ENCODE results near the gene NR1D2. TPM values are rescaled to one million over a fixed set of nuclear protein-coding genes. Genes with fewer than 3 reads are reported as not detected.
A peak's percentile ranks its signal among the peaks of the same experiment; 100 is the strongest.
"Not testable (repeated sequence)": the region's sequence is repeated elsewhere in the genome, so short reads cannot be mapped to it uniquely, and the experiment has no call there.

NR1D2 gene
- polyA plus RNA-seq, 2 of the 4 experiments (the other 2 are of a cell fraction) = 7.2 to 18.6 TPM

GRCh38 chr3:23909341-23909740, 35.7 kb upstream of the NR1D2 start:
- no peaks in the 10 kb centered on the region for H3K9me3 ChIP-seq
- DNase-seq (ENCODE audit: low read depth in 1 of 2, low spot score in 1 of 2) (no peak), FAIRE-seq (no peak), ATAC-seq (no peak)
- 79% methylated on average over 7 of the region's 7 CpGs for WGBS (ENCODE audit: missing lambda C conversion rate)
- peaks cover 5% of the 10 kb centered on the region; the same call in 2 of the 3 replicates for H3K4me1 ChIP-seq
- POLR2A ChIA-PET = interaction anchor here (0.7 kb wide), 1 partner anchor 7 kb away, joined by 4 read pairs; the partner anchor contains the start of genes NKIRAS1 and RPL15
- H3K4me3 ChIP-seq = no peak overlapping the region
- CTCF ChIA-PET = no interaction called here
- no peak overlapping the region for H3K27ac ChIP-seq
- TF ChIP-seq KDM5A (IDR thresholded peaks at IDR 0.05) (no peak), GATA3 (IDR thresholded peaks at IDR 0.05; ENCODE audit: borderline replicate concordance) (0 out of 2 replicates have a peak, but pooled peaks have one; percentile 25)
- no peak overlapping the region for H3K4me2 ChIP-seq

- peak; percentile 49 for TF ChIP-seq MAFK (IDR thresholded peaks at IDR 0.05; ENCODE audit: partially characterized antibody)
- no peak for TF ChIP-seq ESRRA (IDR thresholded peaks at IDR 0.05; ENCODE audit: borderline replicate concordance, low read length)
- TF ChIP-seq HDAC2 (IDR thresholded peaks at IDR 0.05) = no peak
- Histone ChIP-seq H3K4me3 (no peak overlapping the region), H3K27ac (no peak overlapping the region), H3K4me1 (peaks cover 22% of the 10 kb centered on the region; the same call in 2 of the 3 replicates), H3K4me2 (no peak overlapping the region), H3K9me3 (no peaks in the 10 kb centered on the region)
- DNase-seq (ENCODE audit: low read depth in 1 of 2, low spot score in 1 of 2) = no peak
- ChIA-PET CTCF (no interaction called here), POLR2A (no interaction called here)
- no peak for ATAC-seq
- 88% methylated on average over 2 of the region's 2 CpGs for WGBS (ENCODE audit: missing lambda C conversion rate)
- no peak for FAIRE-seq
Measured at GRCh38 chr3:23911397-23911796, 33.7 kb upstream of the NR1D2 start.

- FAIRE-seq; ATAC-seq; H3K4me3 ChIP-seq; H3K27ac ChIP-seq; POLR2A ChIA-PET; CTCF ChIA-PET; DNase-seq (ENCODE audit: low read depth in 1 of 2, low spot score in 1 of 2); H3K4me2 ChIP-seq; H3K9me3 ChIP-seq: not testable (repeated sequence)
- peaks cover 22% of the 10 kb centered on the region; the same call in 2 of the 3 replicates for H3K4me1 ChIP-seq
- 89% methylated on average over 3 of the region's 3 CpGs for WGBS (ENCODE audit: missing lambda C conversion rate)
Measured at GRCh38 chr3:23912335-23912734, 32.8 kb upstream of the NR1D2 start.

GRCh38 chr3:23913182-23913581, 31.9 kb upstream of the NR1D2 start:
- DNase-seq (ENCODE audit: low read depth in 1 of 2, low spot score in 1 of 2) (no peak), FAIRE-seq (no peak), ATAC-seq (no peak)
- H3K4me3 ChIP-seq = no peak overlapping the region
- WGBS (ENCODE audit: missing lambda C conversion rate) = 93% methylated on average over 1 of the region's 1 CpG
- CTCF ChIA-PET = no interaction called here
- no peaks in the 10 kb centered on the region for H3K9me3 ChIP-seq
- no peak overlapping the region for H3K27ac ChIP-seq
- POLR2A ChIA-PET = no interaction called here
- H3K4me2 ChIP-seq = no peak overlapping the region
- peaks cover 22% of the 10 kb centered on the region; the same call in 2 of the 3 replicates for H3K4me1 ChIP-seq
- TF ChIP-seq ATOH8 (CRISPR knock-in tag; IDR thresholded peaks at IDR 0.05; ENCODE audit: low read depth) (no peak), PBX3 (IDR thresholded peaks at IDR 0.05) (no peak), POLR2AphosphoS2 (conservative IDR thresholded peaks at IDR 0.05; ENCODE audit: low read length) (no peak), SREBF2 (IDR thresholded peaks at IDR 0.05) (no peak), REST (IDR thresholded peaks at IDR 0.05) (no peak), HEYL (CRISPR knock-in tag; IDR thresholded peaks at IDR 0.05) (no peak), ZNF302 (CRISPR knock-in tag; IDR thresholded peaks at IDR 0.05) (no peak), ZC3H11A (IDR thresholded peaks at IDR 0.05) (no peak), FOXS1 (CRISPR knock-in tag; IDR thresholded peaks at IDR 0.05) (no peak), ZFP36 (IDR thresholded peaks at IDR 0.05; ENCODE audit: borderline replicate concordance, partially characterized antibody) (no peak), RAD21 (conservative IDR thresholded peaks at IDR 0.05 in 1 of 2, IDR thresholded peaks at IDR 0.05 in 1 of 2) (no peak), FOSL2 (IDR thresholded peaks at IDR 0.05) (no peak), FOSL2 (CRISPR knock-in tag; IDR thresholded peaks at IDR 0.05) (no peak), CBX8 (IDR thresholded peaks at IDR 0.05) (no peak), USF2 (IDR thresholded peaks at IDR 0.05) (no peak), GATA3 (IDR thresholded peaks at IDR 0.05; ENCODE audit: borderline replicate concordance) (no peak), RCOR1 (IDR thresholded peaks at IDR 0.05; ENCODE audit: low read depth, low read length) (no peak)

All from A549 (cell line).